ENCODE results near the gene C1S.

C1S gene

GRCh38 chr12:7075939-7076338 lies 15.4 kb downstream of the C1S start:
- DNase-seq (ENCODE audit: low read depth in 3 of 3): no peak

DNA sequence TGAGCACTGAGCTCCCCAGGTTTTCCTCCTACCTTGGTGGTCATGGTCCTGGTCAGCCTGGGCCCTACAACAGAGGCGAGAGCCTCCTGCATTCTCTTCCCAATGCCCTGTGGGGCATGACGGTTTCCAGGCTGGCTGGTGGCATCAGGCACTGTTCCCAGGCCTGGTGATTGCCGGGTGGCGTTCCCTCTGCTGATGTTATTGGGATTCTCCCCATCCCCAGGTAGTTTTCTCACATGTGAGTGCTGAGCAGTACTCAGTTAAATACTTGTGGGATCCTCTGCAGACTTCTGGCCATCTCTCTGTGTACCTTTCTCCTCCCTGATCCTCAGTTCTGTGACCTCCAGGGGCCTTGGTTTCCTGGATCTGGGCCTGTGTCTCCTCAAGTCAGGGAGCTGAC lies 16.0 kb downstream of the C1S start:
- no peak for DNase-seq (ENCODE audit: low read depth in 3 of 3)

GRCh38 chr12:7078163-7078562 lies 17.6 kb downstream of the C1S start:
- no peak for DNase-seq (ENCODE audit: low read depth in 3 of 3)

DNA sequence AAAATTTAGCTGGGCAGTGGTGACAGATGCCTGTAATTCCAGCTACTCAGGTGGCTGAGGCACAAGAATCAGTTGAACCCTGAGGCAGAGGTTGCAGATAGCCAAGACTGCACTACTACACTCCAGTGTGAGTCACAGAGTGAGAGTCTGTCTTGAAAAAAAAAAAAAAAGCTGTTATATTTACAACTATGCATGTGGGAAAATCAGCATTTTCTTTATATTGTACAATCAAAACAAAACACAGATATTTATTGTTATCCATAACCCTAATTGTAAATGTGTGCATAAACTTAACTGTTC lies 19.3 kb downstream of the C1S start:
- DNase-seq (ENCODE audit: low read depth in 3 of 3): no peak

DNA sequence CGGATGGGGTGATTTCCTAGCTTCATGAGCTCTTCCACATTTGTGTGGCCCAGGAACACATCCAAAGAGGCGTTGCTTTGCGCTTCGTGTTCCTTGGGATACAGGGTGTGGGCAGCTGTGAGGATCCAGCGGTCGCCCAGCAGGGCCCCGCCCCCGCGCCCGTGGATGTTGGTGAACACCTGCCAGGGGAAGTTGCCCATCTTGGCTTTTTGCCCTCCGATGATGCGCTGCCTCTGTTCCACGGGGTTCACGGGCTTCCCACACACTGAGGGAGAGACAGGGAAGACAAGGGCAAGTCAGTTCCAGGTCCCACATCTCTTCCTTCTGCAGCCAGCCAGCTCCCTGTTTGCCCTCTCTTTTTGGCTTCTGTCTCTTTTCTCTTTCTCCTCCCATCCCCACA lies 20.5 kb downstream of the C1S start:
- no peak for DNase-seq (ENCODE audit: low read depth in 3 of 3)

- DNase-seq (ENCODE audit: low read depth in 3 of 3): no peak
Observed at GRCh38 chr12:7083125-7083524, 22.6 kb downstream of the C1S start.

DNA sequence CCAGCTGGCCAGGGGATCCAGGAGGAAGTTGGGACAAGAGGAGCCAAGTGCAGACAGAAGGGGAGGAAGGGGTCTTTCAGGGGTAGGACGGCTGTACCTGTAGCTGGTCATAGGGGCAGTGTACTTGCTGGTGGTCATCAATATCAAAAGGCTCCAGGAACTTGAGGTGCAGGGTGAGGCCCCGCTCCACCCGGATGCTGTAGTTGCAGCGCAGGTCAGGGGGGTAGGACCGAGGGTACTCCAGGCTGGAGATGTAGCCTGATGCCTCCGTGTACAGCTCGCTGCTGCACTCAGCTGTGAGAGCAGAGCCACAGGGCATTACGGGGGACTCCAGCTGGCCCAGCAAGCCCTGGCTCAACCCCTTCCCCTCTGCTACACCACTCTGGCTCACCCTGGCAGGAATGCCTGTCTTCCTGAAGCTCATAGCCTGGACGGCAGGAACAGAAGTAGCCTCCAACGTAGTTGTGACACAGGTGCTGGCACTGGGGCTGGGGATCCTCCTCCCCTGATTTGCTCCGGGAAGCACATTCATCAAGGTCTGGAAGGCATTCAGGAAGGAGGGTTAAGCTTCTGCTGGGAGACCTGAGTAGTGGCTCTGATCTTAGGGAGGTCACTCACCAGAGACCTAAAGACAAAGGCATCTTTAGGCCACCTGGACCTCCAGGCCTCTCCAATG lies 28.8 kb downstream of the C1S start:
- no peak for DNase-seq (ENCODE audit: low read depth in 3 of 3)

GRCh38 chr12:7090222-7090998 lies 29.9 kb downstream of the C1S start:
- DNase-seq (ENCODE audit: low read depth in 3 of 3): no peak

GRCh38 chr12:7091171-7091570 lies 30.7 kb downstream of the C1S start:
- DNase-seq (ENCODE audit: low read depth in 3 of 3): no peak

DNA sequence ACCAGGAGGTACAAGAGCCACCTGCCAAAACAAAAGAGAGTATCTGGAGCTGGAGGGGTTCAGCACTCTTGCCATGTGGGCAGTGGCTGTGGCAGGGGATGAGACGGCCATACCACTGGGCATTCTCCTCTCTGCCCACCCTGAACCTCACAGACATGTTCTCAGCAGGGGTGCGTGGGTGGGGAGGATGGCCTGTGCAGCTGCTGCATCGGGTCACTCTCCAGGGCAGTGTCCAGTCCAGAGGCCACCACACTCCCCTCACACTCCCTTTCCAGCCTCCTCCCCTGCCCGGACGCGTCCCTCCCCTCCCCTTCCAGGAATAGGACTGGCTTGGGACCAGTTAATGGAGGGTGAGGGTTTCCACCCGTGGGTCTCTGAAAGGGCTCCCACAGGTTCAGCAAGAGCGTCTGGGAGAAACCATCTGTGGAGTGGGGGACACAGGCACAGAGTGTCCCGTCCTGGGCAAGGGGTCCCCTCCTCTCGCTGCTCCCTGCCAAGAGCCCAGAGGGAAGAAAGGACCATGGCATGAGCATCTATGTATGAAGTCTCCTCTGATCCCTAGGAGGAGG lies 31.2 kb downstream of the C1S start:
- DNase-seq (ENCODE audit: low read depth in 3 of 3): no peak

DNA sequence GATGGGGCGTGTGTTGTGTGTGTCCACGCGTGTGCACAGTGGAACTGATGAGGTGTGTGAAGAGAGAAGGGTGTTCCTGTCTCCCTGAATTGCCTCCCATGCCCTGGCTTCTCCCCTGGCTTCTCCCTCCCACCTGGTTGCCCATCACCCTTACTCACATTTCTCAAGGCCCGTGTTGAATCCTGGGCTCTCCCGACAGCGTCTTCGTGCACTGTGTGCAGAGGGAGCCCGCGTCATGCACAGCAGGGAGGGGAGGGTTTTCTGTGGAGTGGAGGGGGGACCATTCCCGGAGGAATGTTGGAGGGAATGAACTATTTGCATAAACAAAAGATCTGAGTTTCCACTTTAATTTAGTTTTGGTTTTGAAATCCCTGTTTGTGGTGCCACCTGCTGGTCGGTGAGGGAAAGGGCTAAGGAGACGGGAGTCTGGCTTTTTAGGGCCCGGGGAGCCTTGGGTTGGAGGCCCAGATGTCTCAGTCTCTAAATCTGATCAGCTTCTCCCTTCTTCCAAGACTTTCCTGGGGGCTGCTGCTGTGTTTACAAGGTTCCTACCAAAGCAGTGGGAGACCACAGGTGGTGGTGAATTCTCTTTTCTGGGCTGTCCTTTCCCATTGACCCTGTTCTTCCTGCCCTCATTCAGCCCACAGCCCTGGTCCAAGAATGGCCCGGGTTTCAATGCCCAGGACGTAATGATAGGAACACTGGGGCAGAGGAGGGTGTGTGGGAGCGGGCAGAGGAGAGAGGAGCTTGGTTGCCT lies 31.9 kb downstream of the C1S start, which contains the start of gene C1R:
C1R (minus strand) TSS at position 217 of the 757 bp plus-strand sequence; CDS start at position 160, 57 bp downstream.
- peak; percentile 39 to 64 (median 56) for DNase-seq (ENCODE audit: low read depth in 3 of 3)

DNA sequence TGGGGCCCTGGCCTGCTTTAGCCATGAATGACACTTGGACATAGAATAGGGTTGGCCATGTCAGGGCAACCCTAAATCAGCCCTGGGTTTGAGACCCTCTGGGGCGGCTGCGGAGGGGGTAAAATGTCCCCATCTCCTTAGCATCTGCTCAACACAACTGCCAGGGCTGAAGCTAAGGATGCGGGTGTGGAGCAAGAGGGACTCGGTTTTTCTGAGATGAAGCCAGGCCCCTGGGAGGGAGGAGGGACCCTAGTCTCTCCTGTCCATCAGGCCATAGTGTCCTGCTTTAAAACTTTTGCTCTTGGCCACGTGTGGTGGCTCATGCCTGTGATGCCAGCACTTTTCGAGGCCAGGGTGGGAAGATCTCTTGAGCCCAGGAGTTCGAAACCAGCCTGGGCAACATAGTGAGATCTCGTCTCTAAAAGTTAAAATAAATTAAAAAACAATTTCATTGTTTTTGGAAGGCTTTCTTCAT lies 32.5 kb downstream of the C1S start:
- no peak for DNase-seq (ENCODE audit: low read depth in 3 of 3)

DNA sequence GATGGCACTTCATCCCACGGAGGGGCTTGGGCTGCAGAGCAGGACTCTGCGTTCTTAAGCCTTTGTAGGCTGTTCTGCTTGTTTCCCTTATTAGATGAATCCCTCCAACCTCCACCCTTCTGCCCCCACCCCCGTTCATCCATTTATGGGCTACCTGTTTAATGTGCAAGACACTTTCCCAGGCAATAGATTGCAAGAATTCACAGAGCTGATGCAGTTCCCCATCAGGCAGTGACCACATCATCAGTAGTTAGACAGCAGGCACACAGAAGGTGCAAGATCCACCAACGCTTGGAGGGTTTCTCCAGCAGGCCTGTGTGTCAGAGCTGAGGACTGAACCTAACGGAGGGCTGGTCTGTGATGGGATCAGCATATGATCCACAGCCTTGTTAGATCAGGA lies 33.0 kb downstream of the C1S start:
- DNase-seq (ENCODE audit: low read depth in 3 of 3): no peak

- no peak for DNase-seq (ENCODE audit: low read depth in 3 of 3)
Observed at GRCh38 chr12:7093892-7094291, 33.4 kb downstream of the C1S start.

GRCh38 chr12:7096006-7096932 lies 35.8 kb downstream of the C1S start:
- no peak for DNase-seq (ENCODE audit: low read depth in 3 of 3)

- no peak for DNase-seq (ENCODE audit: low read depth in 3 of 3)
Observed at GRCh38 chr12:7096979-7097378, 36.5 kb downstream of the C1S start.

DNA sequence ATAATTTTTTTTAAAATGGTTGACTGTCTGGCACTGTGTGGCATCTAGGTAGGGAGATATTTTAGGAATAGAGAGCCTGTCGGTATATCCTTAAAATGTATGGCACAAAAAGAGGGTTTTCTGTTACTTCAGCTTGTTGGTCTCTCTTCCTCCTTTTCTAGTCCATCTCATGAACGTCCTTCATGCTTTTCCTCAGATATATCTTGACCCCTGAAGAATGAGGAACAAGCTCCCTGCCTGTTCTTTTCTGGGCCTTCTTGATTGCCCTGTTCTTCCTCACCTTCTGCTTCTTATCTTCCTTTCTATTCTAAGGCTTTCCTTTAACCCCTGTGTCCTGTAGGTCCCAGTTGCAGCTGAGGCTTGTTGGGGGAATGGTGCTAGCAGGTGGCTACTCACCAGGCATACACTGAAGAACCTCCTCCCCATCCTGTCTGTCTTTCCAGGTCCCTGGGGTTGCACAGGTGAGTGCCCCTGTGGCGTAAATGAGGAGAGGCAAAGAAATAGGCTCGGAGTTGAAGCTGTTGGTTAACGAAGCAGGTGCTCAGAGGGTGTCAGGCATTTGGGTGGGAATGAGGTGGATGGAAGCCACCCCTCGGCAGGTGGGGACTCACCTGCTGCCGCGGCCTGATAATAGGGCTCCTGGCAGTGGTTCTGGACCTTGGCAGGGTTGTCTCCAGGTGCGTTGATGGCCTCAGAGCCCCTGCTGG lies 38.9 kb downstream of the C1S start:
- no peak for DNase-seq (ENCODE audit: low read depth in 3 of 3)

DNA sequence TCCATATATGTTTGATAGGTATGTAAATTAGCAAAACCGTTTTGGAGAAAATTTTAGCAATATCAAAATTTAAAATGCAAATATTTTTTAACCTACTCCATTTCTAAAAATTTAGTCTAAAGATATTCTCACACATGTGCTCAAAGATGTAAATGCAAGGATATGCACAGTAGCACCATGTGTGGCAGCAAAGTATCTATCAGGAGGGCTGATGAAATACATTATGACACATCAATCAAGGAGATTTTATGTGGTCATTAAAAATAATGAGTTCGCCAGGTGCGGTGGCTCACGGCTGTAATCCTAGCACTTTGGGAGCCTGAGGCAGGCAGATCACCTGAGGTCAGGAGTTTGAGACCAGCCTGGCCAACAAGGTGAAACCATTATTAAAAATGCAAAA lies 39.7 kb downstream of the C1S start:
- no peak for DNase-seq (ENCODE audit: low read depth in 3 of 3)

DNA sequence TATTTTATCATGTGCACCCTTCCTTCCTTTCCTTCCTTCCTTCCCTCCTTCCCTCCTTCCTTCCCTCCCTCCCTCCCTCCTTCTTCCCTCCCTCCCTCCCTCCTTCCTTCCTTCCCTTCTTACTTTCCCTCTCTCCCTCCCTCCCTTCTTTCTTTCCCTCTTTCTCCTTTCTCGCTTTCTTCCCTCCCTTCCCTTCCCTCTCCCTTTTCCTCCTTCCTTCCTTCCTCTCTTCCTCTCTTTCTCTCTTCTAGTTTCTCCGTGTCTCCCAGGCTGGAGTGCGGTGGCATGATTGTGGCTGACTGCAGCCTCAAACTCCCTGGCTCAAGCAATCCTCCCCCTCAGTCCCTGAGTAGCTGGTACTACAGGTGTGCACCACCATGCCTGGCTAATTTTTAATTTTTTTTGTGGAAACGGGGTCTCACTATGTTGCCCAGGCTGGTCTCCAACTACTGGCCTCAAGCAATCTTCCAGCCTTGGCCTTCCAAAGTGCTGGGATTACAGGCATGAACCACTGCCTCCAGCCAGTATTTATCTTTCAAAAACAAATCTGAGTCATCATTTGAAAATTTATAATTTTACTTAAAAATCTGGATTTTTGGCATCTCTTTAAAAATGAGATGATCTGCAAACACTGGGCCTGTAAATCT lies 40.7 kb downstream of the C1S start:
- DNase-seq (ENCODE audit: low read depth in 3 of 3): no peak

DNA sequence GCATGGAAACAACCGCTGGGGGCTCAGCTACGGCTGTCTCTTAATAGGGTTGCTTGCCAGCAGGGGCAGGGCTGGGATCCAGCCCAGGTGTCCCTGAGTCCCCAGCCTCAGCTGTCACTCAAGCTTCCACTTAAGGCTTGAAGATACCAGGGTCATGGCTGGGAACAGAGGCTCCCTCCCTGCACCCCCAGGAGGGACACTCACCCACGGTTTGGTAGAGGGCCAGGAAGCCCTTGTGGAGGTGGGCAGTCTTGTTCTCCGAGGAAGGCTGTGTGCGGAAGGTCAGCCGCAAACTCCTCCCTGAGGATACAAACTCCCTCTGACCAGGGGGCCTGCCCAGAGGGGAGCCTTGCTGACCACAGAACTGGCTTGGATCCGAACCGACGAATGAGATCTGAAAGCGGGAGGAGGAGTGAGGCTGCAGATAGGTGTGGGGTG lies 41.2 kb downstream of the C1S start:
- no peak for DNase-seq (ENCODE audit: low read depth in 3 of 3)
